TTC549 (cell line): ENCODE results near the gene CTNNB1.

Experiments used
- FAIRE-seq: peaks from 2 replicates; lab custom pipeline; 2012; peaks lifted over from hg19 to GRCh38; lab: Jason Lieb, UNC

Gene CTNNB1

GRCh38 chr3:41198950-41199865 lies at the start of gene CTNNB1:
Gene CTNNB1 (plus strand): TSS chr3:41199505. CDS start chr3:41224069, 24,564 bp downstream.
- no peak for FAIRE-seq

DNA sequence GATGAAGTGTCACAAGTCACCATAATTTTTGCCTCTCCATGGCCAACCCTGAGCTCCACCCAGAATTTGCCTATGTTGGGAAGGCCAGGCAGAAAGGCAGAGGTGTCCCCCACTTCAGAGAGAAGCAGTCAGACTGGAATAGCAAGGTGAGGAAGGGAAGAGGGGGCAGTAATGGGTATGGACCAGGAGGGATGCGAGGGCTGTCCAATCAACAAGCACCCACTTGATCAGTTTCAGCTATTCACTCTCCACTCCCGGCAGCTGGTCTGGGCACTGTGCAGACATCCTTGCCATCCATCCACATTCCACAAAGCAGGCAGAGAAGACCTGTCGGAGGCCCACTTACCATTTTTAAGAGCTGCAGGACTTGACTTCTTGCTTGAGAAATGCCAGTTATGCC lies 43.5 kb upstream of the CTNNB1 start:
- FAIRE-seq = no peak

DNA sequence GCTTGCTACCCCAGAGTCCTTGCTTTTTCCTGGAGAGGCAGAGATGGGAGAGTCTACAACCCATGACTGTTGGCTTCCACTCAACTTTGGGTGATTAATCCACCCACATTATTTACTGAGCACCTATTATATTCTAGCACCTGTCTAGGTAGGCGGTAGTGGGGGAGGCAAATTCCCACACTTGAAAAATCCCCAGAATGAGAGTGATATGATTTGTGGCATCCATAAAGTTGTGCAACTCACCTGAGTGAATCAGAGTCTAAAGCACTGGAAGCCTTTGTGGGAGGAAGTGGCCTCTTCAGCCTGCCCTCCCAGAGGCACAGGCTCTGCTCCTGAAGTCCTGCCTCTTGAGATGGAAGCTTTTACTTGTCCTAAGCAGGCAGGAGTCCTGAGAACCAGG lies 40.4 kb upstream of the CTNNB1 start:
- no peak for FAIRE-seq

- FAIRE-seq = no peak
Observed at GRCh38 chr3:41159588-41160189, 39.6 kb upstream of the CTNNB1 start.

DNA sequence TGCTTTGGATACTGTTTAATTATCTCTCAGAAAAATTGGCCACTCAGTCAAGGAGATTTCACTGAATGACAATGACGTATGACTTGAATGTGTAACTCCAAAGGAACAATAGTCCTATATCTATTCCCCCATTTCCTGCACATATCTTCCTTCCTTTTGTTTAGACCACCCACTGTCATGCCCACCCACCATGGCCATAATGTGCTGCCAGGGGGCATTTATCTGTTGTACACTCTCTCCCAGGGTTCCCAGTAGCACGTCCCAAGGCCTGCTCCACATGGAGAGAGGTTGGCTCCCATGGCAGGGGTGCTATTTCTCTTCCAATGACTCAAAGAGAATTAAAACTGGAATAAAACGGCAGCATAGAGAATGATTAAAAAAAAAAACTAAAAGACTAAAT lies 36.8 kb upstream of the CTNNB1 start:
- FAIRE-seq = no peak

- no peak for FAIRE-seq
Observed at GRCh38 chr3:41163006-41163405, 36.3 kb upstream of the CTNNB1 start.

- no peak for FAIRE-seq
Observed at GRCh38 chr3:41163421-41163820, 35.9 kb upstream of the CTNNB1 start.

- FAIRE-seq = no peak
Observed at GRCh38 chr3:41164777-41165176, 34.5 kb upstream of the CTNNB1 start.

DNA sequence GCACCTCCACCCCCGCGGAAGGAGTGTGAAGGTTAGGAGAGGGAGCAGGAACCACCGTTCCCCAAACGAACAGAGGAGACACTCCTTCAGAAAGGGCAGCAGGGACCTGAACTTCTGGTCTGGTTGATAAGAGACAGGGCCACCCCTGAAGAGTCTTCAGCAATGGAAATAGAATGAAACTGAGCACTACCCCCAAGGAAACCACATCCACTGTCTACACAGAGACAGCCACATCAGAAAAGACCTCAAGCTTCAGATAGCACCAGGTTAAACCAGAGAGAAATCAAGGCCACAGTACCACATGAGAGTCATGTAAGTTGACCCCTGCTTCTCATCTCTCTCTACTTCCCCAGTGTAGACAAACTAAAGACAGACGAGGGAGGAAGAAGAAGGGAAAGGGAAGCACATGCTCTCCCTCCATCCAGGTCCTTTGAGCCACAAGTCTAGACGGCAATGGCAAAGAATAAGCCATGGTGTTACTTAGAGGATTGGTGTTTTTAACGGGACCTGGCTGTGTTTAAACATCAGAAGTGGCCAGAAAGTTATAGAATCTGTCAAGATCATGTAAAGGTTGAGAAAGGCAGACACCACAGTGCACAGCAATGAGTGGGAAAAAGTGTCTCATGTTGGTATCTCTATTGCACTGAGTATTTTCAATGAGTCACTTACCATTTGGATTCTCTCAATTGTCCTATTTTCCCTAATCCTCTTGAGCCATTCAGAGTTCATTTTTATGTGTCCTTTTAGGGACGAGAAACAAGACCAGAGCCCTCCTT lies 31.4 kb upstream of the CTNNB1 start:
- no peak for FAIRE-seq

GRCh38 chr3:41169023-41169422 lies 30.3 kb upstream of the CTNNB1 start:
- FAIRE-seq = no peak

GRCh38 chr3:41173926-41174885 lies 25.1 kb upstream of the CTNNB1 start:
- FAIRE-seq = no peak

DNA sequence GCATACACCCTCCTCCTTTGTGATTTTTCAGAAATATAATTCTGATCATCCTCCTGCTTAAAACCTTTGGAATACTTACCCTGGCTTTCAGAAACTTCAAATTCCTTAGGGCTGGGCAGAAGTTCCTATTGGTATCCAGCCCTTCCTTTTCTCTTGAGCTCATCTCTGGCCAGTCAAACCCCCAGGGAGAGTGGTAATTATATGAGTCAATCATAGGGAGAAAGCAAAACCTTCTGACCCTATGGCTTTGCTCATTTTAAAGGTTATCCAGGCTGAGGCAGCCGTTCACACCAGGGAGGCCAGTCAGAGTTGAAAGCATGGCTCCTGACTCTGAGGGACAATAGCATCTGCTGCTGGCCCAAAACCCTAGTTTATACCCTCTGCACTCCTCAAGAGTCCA lies 23.9 kb upstream of the CTNNB1 start:
- no peak for FAIRE-seq

DNA sequence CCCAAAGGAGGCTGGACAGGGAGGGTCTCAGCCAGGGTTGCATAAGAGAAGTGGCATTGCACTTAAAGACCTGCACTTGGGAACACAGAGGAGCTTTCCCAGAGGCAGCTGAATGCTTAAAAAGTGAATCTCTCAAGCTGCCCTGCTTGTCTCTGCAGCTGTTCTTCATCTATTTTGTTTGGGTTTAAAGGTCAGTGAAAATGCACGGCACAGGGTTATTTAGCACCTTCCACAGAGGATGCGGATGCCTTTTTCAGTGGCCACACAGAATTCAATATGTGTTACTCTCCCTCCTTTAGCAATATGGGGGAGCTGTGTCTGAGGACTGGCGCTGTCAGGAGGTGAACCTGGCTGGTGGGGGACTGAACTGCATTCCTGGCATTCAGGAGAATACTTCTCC lies 22.7 kb upstream of the CTNNB1 start:
- FAIRE-seq = no peak

- no peak for FAIRE-seq
Observed at GRCh38 chr3:41178576-41178975, 20.7 kb upstream of the CTNNB1 start.

GRCh38 chr3:41180396-41180795 lies 18.9 kb upstream of the CTNNB1 start:
- no peak for FAIRE-seq

- no peak for FAIRE-seq
Observed at GRCh38 chr3:41182504-41183059, 16.7 kb upstream of the CTNNB1 start.

GRCh38 chr3:41184394-41184793 lies 14.9 kb upstream of the CTNNB1 start:
- FAIRE-seq = no peak

DNA sequence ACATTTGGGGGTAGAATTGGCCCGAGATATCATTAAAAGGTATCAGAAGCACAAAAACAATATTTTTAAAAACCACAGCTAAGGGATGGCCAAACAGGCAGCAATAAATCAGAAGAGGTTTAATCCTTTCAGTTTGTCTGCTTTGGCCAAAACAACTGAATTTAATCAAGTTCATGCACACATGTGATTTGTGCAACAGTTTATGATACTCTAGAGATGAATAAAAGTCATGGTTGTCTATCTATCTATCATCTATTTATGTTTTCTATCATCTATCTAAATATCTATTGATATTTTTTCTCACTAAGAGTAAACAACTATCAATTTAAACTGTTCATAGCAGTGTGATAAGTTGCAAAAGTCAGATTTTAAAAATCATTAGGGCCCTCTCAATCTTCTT lies 13.0 kb upstream of the CTNNB1 start:
- no peak for FAIRE-seq

- no peak for FAIRE-seq
Observed at GRCh38 chr3:41188306-41188705, 11.0 kb upstream of the CTNNB1 start.

GRCh38 chr3:41190509-41191284 lies 8.6 kb upstream of the CTNNB1 start:
- FAIRE-seq = no peak

- FAIRE-seq = no peak
Observed at GRCh38 chr3:41192885-41193284, 6.4 kb upstream of the CTNNB1 start.
